Activated CD8-positive, alpha-beta T cell treated with anti-CD3 and anti-CD28 coated beads for 36 hours (primary cell): Measurements from ENCODE around the gene CALN1. TPM values are rescaled to one million over a fixed set of nuclear protein-coding genes. Genes with fewer than 3 reads are reported as not detected.

Experiments
- ATAC-seq: fragments of 200-7000 bp; cut with Tn5 transposase; one replicate; pipeline ENCODE4 v1.10.0; 2021; ENCODE audit warnings: mild to moderate bottlenecking, moderate library complexity
- CTCF ChIA-PET: fragments of 350-600 bp; sonication (Branson Sonifier 250); formaldehyde crosslinking; loops from one replicate; lab custom pipeline; 2021; ENCODE audit warnings: antibody characterized with exemption; lab: Charles Lee
- POLR2A ChIA-PET: fragments of 350-600 bp; sonication (Branson Sonifier 250); formaldehyde crosslinking; loops from one replicate; lab custom pipeline; 2021; ENCODE audit warnings: antibody characterized with exemption; lab: Charles Lee
- DNase-seq: peaks from one replicate; pipeline ENCODE4 v3.0.0-alpha.2; 2020
- H3K27ac Mint-ChIP-seq: one replicate; pipeline ENCODE4 v1.8.0; 2021; ENCODE audit warnings: mild to moderate bottlenecking, mixed read lengths
- H3K27me3 Mint-ChIP-seq: one replicate; pipeline ENCODE4 v1.8.0; 2021; ENCODE audit warnings: mixed read lengths
- H3K36me3 Mint-ChIP-seq: one replicate; pipeline ENCODE4 v1.8.0; 2021; ENCODE audit warnings: low read depth, mixed read lengths
- H3K4me1 Mint-ChIP-seq: one replicate; pipeline ENCODE4 v1.8.0; 2021; ENCODE audit warnings: low read depth, mixed read lengths
- H3K4me3 Mint-ChIP-seq: one replicate; pipeline ENCODE4 v1.8.0; 2021; ENCODE audit warnings: mild to moderate bottlenecking, moderate library complexity, mixed read lengths
- H3K9me3 Mint-ChIP-seq: one replicate; pipeline ENCODE4 v1.8.0; 2021; ENCODE audit warnings: mixed read lengths
- CTCF ChIP-seq: fragments of 200-600 bp; IDR thresholded peaks from one replicate; pipeline ENCODE4 v1.8.0; 2022; ENCODE audit warnings: antibody characterized with exemption, mild to moderate bottlenecking
- intact Hi-C: fragments of 100-400 bp; cut with micrococcal nuclease; formaldehyde crosslinking; loops from one replicate; pipeline ENCODE4 v1.10.0; 2022
- total RNA-seq, 2 experiments: library from RNA; stranded (reverse); gene quantifications; one replicate each; pipeline ENCODE4 v1.2.3, GENCODE V29; 2021

CALN1 gene
- total RNA-seq, 2 experiments from 2014 or later: 0.02 to 0.16 TPM

GRCh38 chr7:71984348-71984747 is 427.8 kb downstream of the CALN1 start:
- no peak for ATAC-seq
- no peak for DNase-seq
- no peaks in the 10 kb centered on the region for H3K9me3 Mint-ChIP-seq
- no peaks in the 10 kb centered on the region for H3K36me3 Mint-ChIP-seq
- CTCF ChIA-PET: no interaction called here
- POLR2A ChIA-PET: no interaction called here
- no peak for TF ChIP-seq CTCF
- no peak overlapping the region for H3K27ac Mint-ChIP-seq
- intact Hi-C loops: no loop called here
- H3K27me3 Mint-ChIP-seq: no peaks in the 10 kb centered on the region
- H3K4me1 Mint-ChIP-seq: no peaks in the 10 kb centered on the region
- H3K4me3 Mint-ChIP-seq: no peak overlapping the region

GRCh38 chr7:71982851-71983250 is 429.3 kb downstream of the CALN1 start:
- ATAC-seq (no peak), DNase-seq (no peak)
- Mint-ChIP-seq H3K36me3 (no peaks in the 10 kb centered on the region), H3K27me3 (no peaks in the 10 kb centered on the region), H3K4me1 (no peaks in the 10 kb centered on the region), H3K9me3 (no peaks in the 10 kb centered on the region), H3K4me3 (no peak overlapping the region), H3K27ac (no peak overlapping the region)
- CTCF ChIA-PET: no interaction called here
- POLR2A ChIA-PET: no interaction called here
- TF ChIP-seq CTCF: no peak
- intact Hi-C loops: no loop called here

- no peaks in the 10 kb centered on the region for H3K36me3 Mint-ChIP-seq
- DNase-seq (peak; percentile 3), ATAC-seq (peak; percentile 30)
- no peak overlapping the region for H3K4me3 Mint-ChIP-seq
- no peaks in the 10 kb centered on the region for H3K4me1 Mint-ChIP-seq
- TF ChIP-seq CTCF: no peak
- ChIA-PET CTCF (no interaction called here), POLR2A (no interaction called here)
- H3K27me3 Mint-ChIP-seq: no peaks in the 10 kb centered on the region
- no peaks in the 10 kb centered on the region for H3K9me3 Mint-ChIP-seq
- H3K27ac Mint-ChIP-seq: no peak overlapping the region
- intact Hi-C loops: no loop called here
Measured at GRCh38 chr7:71976645-71977044, 435.5 kb downstream of the CALN1 start.

- no peaks in the 10 kb centered on the region for H3K36me3 Mint-ChIP-seq
- DNase-seq: no peak
- H3K4me1 Mint-ChIP-seq: no peaks in the 10 kb centered on the region
- ChIA-PET POLR2A (no interaction called here), CTCF (no interaction called here)
- H3K4me3 Mint-ChIP-seq: no peak overlapping the region
- no peak for TF ChIP-seq CTCF
- H3K27ac Mint-ChIP-seq: no peak overlapping the region
- no peak for ATAC-seq
- no peaks in the 10 kb centered on the region for H3K9me3 Mint-ChIP-seq
- intact Hi-C loops: no loop called here
- no peaks in the 10 kb centered on the region for H3K27me3 Mint-ChIP-seq
Measured at GRCh38 chr7:71974611-71975010, 437.5 kb downstream of the CALN1 start.

GRCh38 chr7:71972534-71972933 is 439.6 kb downstream of the CALN1 start:
- no peak for TF ChIP-seq CTCF
- Mint-ChIP-seq H3K4me3 (no peak overlapping the region), H3K27me3 (no peaks in the 10 kb centered on the region), H3K36me3 (no peaks in the 10 kb centered on the region), H3K4me1 (no peaks in the 10 kb centered on the region), H3K27ac (no peak overlapping the region), H3K9me3 (no peaks in the 10 kb centered on the region)
- POLR2A ChIA-PET: no interaction called here
- intact Hi-C loops: no loop called here
- no peak for DNase-seq
- CTCF ChIA-PET: no interaction called here
- no peak for ATAC-seq
